Ishikawa (cell line): ENCODE measurements around the gene EFNB3.
A peak's percentile ranks its signal among the peaks of the same experiment; 100 is the strongest.

ENCODE experiments used
- CEBPB ChIP-seq: IDR thresholded peaks from 2 replicates; pipeline ENCODE4 v1.6.1; 2012
- CREB1 ChIP-seq: IDR thresholded peaks from 2 replicates; pipeline ENCODE4 v1.6.1; 2012; ENCODE audit warnings: low read depth
- EGR1 ChIP-seq: IDR thresholded peaks from 2 replicates; pipeline ENCODE4 v1.6.1; 2012
- EP300 ChIP-seq: IDR thresholded peaks from 2 replicates; pipeline ENCODE4 v1.6.1; 2012; ENCODE audit warnings: borderline replicate concordance
- FOXM1 ChIP-seq: IDR thresholded peaks from 2 replicates; pipeline ENCODE4 v1.6.1; 2012; ENCODE audit warnings: low read depth, borderline replicate concordance
- MAX ChIP-seq: IDR thresholded peaks from 2 replicates; pipeline ENCODE4 v1.6.1; 2012
- NFIC ChIP-seq: IDR thresholded peaks from 2 replicates; pipeline ENCODE4 v1.6.1; 2012
- RAD21 ChIP-seq: IDR thresholded peaks from 2 replicates; pipeline ENCODE4 v1.6.1; 2012; ENCODE audit warnings: low read depth
- REST ChIP-seq: IDR thresholded peaks from 2 replicates; pipeline ENCODE4 v1.6.1; 2012; ENCODE audit warnings: low read depth, mild to moderate bottlenecking
- TAF1 ChIP-seq: IDR thresholded peaks from 2 replicates; pipeline ENCODE4 v1.6.1; 2012; ENCODE audit warnings: low read depth, mild to moderate bottlenecking
- TCF12 ChIP-seq: IDR thresholded peaks from 2 replicates; pipeline ENCODE4 v1.6.1; 2012; ENCODE audit warnings: low read depth
- TEAD4 ChIP-seq: IDR thresholded peaks from 2 replicates; pipeline ENCODE4 v1.6.1; 2012
- USF1 ChIP-seq: IDR thresholded peaks from 2 replicates; pipeline ENCODE4 v1.6.1; 2012
- YY1 ChIP-seq: IDR thresholded peaks from 2 replicates; pipeline ENCODE4 v1.6.1; 2012; ENCODE audit warnings: low read depth
- ZBTB7A ChIP-seq: IDR thresholded peaks from 2 replicates; pipeline ENCODE4 v1.6.1; 2012; ENCODE audit warnings: low read depth

Gene EFNB3

GRCh38 chr17:7747635-7748071 is 42.7 kb downstream of the EFNB3 start:
- TF ChIP-seq FOXM1 (no peak), NFIC (no peak), RAD21 (no peak), MAX (no peak), TAF1 (no peak), EP300 (no peak), TCF12 (no peak), CREB1 (no peak), CEBPB (no peak), TEAD4 (no peak), ZBTB7A (no peak), YY1 (no peak), REST (no peak), USF1 (no peak), EGR1 (no peak)

- TF ChIP-seq TEAD4, result no peak
- TF ChIP-seq NFIC, result no peak
Observed at GRCh38 chr17:7748076-7748775, 43.2 kb downstream of the EFNB3 start.

- no peak for TF ChIP-seq TEAD4
- no peak for TF ChIP-seq RAD21
- TF ChIP-seq NFIC, result 0 out of 2 replicates have a peak, but pooled peaks have one; percentile 18
- TF ChIP-seq FOXM1, result no peak
- no peak for TF ChIP-seq EGR1
Observed at GRCh38 chr17:7750321-7750821, 45.4 kb downstream of the EFNB3 start.

- TF ChIP-seq FOXM1 (no peak), REST (no peak), TEAD4 (no peak), EP300 (no peak), CREB1 (no peak), TCF12 (no peak), MAX (no peak), EGR1 (no peak), RAD21 (no peak), CEBPB (no peak), USF1 (no peak), TAF1 (no peak), YY1 (no peak), NFIC (no peak), ZBTB7A (no peak)
Observed at GRCh38 chr17:7754656-7755055, 49.7 kb downstream of the EFNB3 start.

GRCh38 chr17:7755095-7755890 is 50.3 kb downstream of the EFNB3 start:
- TF ChIP-seq REST, result no peak
- no peak for TF ChIP-seq EGR1
- peak; percentile 54 for TF ChIP-seq USF1
